Osteoblast (primary cell): ENCODE data around the gene MMRN2. TPM values are rescaled to one million over a fixed set of nuclear protein-coding genes. Genes with fewer than 3 reads are reported as not detected.
"Not testable (repeated sequence)": the region's sequence is repeated elsewhere in the genome, so short reads cannot be mapped to it uniquely, and the experiment has no call there.

Experiments used
- DNase-seq: peaks from one replicate; pipeline ENCODE4 v3.0.0; 2011; ENCODE audit warnings: low spot score, mixed read lengths; ENCODE audit not compliant: insufficient read length; ENCODE audit errors: missing footprints
- H2AFZ ChIP-seq: 2 replicates; pipeline ENCODE4 v1.6.0; 2011; ENCODE audit warnings: mild to moderate bottlenecking, low read length
- H3K27ac ChIP-seq: 2 replicates; pipeline ENCODE4 v1.5.1; 2011; ENCODE audit warnings: mild to moderate bottlenecking, low read depth, low read length, moderate library complexity
- H3K27me3 ChIP-seq: 2 replicates; pipeline ENCODE4 v1.6.0; 2012; ENCODE audit warnings: mild to moderate bottlenecking, control low read depth, inconsistent platforms, low read length, moderate library complexity; ENCODE audit not compliant: insufficient read depth
- H3K36me3 ChIP-seq: 2 replicates; pipeline ENCODE4 v1.5.1; 2011; ENCODE audit warnings: mild to moderate bottlenecking, low read length, control low read depth, moderate library complexity; ENCODE audit not compliant: insufficient read depth
- H3K4me1 ChIP-seq: 2 replicates; pipeline ENCODE4 v1.5.1; 2011; ENCODE audit warnings: mild to moderate bottlenecking, low read length, control low read depth, moderate library complexity; ENCODE audit not compliant: insufficient read depth
- H3K4me2 ChIP-seq: 2 replicates; pipeline ENCODE4 v1.6.0; 2011; ENCODE audit warnings: mild to moderate bottlenecking, low read length; ENCODE audit not compliant: insufficient read depth
- H3K4me3 ChIP-seq: fragments of 200-600 bp; sonication (generic); 3 replicates; pipeline ENCODE4 v1.5.1; 2012; ENCODE audit warnings: mild to moderate bottlenecking, low read length, inconsistent platforms; ENCODE audit not compliant: insufficient read depth
- H3K79me2 ChIP-seq: 2 replicates; pipeline ENCODE4 v1.6.0; 2012; ENCODE audit warnings: mild to moderate bottlenecking, low read length, control low read depth, inconsistent platforms; ENCODE audit not compliant: insufficient read depth
- H3K9me3 ChIP-seq: 2 replicates; pipeline ENCODE4 v1.5.1; 2011; ENCODE audit warnings: low read depth, low read length, control low read depth
- H4K20me1 ChIP-seq: 2 replicates; pipeline ENCODE4 v1.6.0; 2012; ENCODE audit warnings: mild to moderate bottlenecking, low read length, control low read depth; ENCODE audit not compliant: insufficient read depth
- CTCF ChIP-seq: IDR thresholded peaks from 2 replicates; pipeline ENCODE4 v1.5.1; 2011; ENCODE audit warnings: mild to moderate bottlenecking, low read depth, low read length, moderate library complexity; ENCODE audit errors: extremely low read depth
- total RNA-seq: library from RNA; depleted of rRNA; stranded (reverse); fragments of >200 nt; gene quantifications from 2 replicates; pipeline ENCODE4 v1.2.3, GENCODE V29; 2012

MMRN2 gene
- total RNA-seq, 1 donor = 1.1 TPM

GRCh38 chr10:86941426-86941825, 16.0 kb downstream of the MMRN2 start:
- no peaks in the 10 kb centered on the region for H4K20me1 ChIP-seq
- H3K4me1 ChIP-seq = peaks cover 7% of the 10 kb centered on the region
- H2AFZ ChIP-seq = no peak overlapping the region
- H3K4me2 ChIP-seq = no peak overlapping the region
- H3K79me2 ChIP-seq = no peaks in the 10 kb centered on the region
- no peaks in the 10 kb centered on the region for H3K9me3 ChIP-seq
- H3K4me3 ChIP-seq = no peak overlapping the region
- no peak for TF ChIP-seq CTCF
- H3K27me3 ChIP-seq = peaks cover 2% of the 10 kb centered on the region
- no peaks in the 10 kb centered on the region for H3K36me3 ChIP-seq
- DNase-seq = no peak
- H3K27ac ChIP-seq = no peak overlapping the region

- H3K4me1 ChIP-seq = peaks cover 7% of the 10 kb centered on the region
- no peak overlapping the region for H3K4me3 ChIP-seq
- no peak overlapping the region for H3K4me2 ChIP-seq
- H2AFZ ChIP-seq = no peak overlapping the region
- H3K27ac ChIP-seq = no peak overlapping the region
- H3K79me2 ChIP-seq = no peaks in the 10 kb centered on the region
- H3K9me3 ChIP-seq = no peaks in the 10 kb centered on the region
- peak; percentile 42 for DNase-seq
- H4K20me1 ChIP-seq = no peaks in the 10 kb centered on the region
- H3K36me3 ChIP-seq = no peaks in the 10 kb centered on the region
- no peak for TF ChIP-seq CTCF
- H3K27me3 ChIP-seq = no peaks in the 10 kb centered on the region
These were observed 16.7 kb downstream of the MMRN2 start for GRCh38 chr10:86940677-86941076.

GRCh38 chr10:86940076-86940475, 17.3 kb downstream of the MMRN2 start:
- H3K9me3 ChIP-seq, H3K36me3 ChIP-seq, H3K4me3 ChIP-seq, H3K27me3 ChIP-seq, H2AFZ ChIP-seq, H4K20me1 ChIP-seq, H3K79me2 ChIP-seq, H3K27ac ChIP-seq, H3K4me2 ChIP-seq, H3K4me1 ChIP-seq: not testable (repeated sequence)
- peak; percentile 8 for DNase-seq

GRCh38 chr10:86938260-86938659, 19.2 kb downstream of the MMRN2 start:
- Histone ChIP-seq H3K4me3 (no peak overlapping the region), H3K36me3 (no peaks in the 10 kb centered on the region), H3K9me3 (no peaks in the 10 kb centered on the region), H3K27me3 (no peaks in the 10 kb centered on the region), H2AFZ (no peak overlapping the region), H3K27ac (no peak overlapping the region), H3K79me2 (no peaks in the 10 kb centered on the region), H3K4me2 (no peak overlapping the region), H4K20me1 (no peaks in the 10 kb centered on the region), H3K4me1 (peaks cover 7% of the 10 kb centered on the region)
- DNase-seq = no peak
- TF ChIP-seq CTCF = no peak
